GM21447 (cell line): ENCODE data around the gene ADAMTS17.

Source experiments
- ATAC-seq: cut with Tn5 transposase; IDR thresholded peaks from one replicate; pipeline ENCODE4 v1.9.1; 2021; ENCODE audit not compliant: unreplicated experiment

ADAMTS17 gene, protein sequence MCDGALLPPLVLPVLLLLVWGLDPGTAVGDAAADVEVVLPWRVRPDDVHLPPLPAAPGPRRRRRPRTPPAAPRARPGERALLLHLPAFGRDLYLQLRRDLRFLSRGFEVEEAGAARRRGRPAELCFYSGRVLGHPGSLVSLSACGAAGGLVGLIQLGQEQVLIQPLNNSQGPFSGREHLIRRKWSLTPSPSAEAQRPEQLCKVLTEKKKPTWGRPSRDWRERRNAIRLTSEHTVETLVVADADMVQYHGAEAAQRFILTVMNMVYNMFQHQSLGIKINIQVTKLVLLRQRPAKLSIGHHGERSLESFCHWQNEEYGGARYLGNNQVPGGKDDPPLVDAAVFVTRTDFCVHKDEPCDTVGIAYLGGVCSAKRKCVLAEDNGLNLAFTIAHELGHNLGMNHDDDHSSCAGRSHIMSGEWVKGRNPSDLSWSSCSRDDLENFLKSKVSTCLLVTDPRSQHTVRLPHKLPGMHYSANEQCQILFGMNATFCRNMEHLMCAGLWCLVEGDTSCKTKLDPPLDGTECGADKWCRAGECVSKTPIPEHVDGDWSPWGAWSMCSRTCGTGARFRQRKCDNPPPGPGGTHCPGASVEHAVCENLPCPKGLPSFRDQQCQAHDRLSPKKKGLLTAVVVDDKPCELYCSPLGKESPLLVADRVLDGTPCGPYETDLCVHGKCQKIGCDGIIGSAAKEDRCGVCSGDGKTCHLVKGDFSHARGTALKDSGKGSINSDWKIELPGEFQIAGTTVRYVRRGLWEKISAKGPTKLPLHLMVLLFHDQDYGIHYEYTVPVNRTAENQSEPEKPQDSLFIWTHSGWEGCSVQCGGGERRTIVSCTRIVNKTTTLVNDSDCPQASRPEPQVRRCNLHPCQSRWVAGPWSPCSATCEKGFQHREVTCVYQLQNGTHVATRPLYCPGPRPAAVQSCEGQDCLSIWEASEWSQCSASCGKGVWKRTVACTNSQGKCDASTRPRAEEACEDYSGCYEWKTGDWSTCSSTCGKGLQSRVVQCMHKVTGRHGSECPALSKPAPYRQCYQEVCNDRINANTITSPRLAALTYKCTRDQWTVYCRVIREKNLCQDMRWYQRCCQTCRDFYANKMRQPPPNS

DNA sequence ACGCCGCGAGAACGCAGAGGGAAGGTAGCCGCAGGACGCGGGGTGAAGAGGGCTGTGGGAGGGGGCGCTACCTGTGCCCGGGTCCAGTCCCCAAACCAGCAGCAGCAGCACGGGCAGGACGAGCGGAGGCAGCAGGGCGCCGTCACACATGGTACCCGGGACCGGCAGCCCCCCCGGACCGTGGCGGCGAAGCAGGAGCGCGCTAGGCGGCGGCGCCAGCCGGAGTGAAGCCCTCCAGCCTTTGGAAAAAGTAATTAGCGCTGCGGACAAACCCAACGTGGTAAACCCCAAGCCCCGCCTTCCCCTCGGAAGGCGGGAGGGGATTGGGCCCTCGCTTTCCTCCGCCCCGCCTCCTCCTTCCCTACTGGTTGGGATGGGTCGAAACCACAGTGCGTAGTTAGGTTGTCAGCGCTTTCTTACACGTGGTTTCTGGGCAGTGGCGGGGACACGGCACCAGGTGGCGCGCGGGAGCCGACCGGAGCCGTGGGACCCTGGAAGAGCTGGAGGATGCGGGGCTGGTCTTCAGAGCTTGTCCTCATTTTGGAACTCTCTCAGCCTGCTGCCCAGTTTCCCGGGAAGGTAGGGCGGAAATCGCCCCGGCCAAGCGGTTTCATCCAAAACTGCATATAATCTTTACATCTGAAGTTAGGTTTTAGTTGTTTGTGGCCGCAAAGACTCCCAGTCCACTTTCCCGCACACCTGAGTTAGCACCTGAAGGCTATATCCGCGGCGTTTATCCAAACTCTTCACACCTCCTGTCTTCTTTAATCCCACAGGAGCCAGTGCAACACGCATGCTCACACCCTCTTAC, at the start of gene ADAMTS17:
TSS of gene ADAMTS17 (minus strand) at position 226 of the 811 bp plus-strand sequence. CDS start at position 150, 76 bp downstream.
- ATAC-seq = peak; percentile 97

DNA sequence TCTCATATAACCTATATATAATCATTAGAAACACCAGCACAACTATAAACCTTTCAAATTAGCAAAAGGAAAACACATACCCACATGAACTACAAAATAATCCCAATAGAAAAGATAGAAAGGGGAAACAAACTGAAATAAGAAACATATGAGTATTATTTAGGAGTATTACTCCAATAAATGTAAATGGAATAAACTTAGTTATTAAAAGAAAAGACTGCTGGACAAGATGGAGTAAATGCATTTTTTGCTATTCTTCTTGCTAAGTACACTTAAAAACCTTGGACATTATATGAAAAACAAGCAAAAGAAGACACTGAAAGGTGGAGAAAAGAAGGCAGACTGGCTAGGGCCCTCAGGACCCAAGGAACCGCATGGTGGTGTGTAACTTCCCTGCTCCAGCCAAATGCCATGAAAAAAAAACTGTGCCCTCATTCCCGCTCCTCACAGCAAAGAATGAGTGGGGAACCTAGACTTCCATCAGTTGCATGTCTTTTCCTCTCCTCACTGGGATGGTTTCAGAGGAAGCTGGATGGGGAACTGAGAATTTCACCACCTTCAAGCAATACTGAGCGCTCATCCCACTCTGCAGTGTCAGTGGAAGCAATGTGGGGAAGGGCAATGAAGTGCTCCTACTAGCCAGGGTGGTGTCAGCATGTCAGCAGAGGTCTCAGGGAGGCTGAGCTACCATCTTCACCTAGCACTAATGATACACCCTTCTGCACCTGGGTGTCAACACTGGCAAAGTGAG, 43.7 kb upstream of the ADAMTS17 start:
- no peak for ATAC-seq

DNA sequence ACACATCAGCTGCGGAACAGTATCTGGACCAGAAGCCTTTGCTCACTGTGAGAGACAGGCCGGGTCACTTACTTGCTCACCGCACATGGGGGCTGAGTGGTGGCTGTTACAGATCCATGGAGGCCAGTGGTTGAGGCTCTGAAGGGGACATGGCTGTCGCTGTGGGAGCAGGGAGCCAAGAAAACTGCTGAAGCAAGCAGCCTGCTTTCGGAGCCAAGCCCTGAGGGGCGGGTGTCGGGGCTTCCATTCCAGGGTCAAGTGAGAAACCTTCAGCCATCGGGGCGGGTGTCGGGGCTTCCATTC, 42.3 kb upstream of the ADAMTS17 start:
- ATAC-seq = no peak

DNA sequence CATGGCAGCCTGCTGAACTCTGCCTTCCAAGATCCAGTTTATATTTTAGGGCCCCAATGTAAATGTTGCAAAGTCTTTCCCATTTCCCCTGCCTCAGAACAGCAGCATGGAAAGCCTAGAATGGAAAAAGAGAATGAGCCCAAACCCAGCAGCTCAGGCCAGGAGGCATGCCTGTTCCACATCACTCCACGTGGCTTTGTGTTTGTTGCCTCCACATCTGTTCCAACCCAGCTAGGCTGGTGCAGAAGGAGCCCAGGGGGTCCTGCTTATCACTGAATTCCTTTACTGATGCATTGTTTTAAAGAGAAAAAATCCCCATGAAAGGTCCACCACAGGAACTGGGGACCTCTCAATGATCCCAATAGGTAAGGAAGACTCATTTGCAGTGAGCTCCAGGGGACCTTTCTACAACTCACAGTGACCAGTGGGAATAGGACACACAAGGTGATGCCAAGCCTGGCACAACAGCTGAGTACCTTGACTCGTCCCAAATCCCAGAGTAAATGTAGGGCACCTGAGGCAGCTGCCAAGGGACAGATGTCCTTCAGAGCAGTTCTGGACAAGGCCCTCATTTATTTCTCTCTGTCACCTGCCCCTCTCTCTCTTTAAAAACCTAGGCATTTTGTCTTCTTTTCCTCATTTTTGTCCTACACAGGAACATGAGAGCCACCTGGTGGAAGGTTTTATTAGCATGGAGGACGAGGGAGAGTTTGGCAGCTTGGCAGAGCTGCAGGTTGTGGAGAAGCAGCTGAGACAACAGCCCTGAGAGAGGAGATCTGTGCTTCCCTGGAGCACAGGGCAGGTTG, 41.7 kb upstream of the ADAMTS17 start:
- ATAC-seq = no peak

DNA sequence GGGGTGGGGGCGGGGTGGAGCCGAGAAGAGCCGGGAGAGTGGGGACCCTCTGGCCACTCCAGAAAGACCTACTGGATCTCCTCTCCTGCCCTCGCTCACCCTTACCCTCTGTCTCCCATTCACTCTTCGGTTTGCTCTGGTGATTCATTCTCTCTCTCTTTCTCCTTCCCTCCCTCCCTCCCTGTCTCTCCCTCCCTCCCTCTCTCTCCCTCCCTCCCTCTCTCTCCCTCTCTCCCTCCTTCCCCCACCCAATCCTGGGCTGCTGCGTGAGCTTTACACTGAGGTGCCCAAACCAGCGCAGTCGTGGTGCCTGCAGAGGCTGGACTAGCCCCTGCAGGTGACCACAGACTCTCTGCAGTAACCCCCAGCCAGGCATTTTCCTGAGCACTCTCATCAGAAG, 32.2 kb upstream of the ADAMTS17 start:
- ATAC-seq = no peak

DNA sequence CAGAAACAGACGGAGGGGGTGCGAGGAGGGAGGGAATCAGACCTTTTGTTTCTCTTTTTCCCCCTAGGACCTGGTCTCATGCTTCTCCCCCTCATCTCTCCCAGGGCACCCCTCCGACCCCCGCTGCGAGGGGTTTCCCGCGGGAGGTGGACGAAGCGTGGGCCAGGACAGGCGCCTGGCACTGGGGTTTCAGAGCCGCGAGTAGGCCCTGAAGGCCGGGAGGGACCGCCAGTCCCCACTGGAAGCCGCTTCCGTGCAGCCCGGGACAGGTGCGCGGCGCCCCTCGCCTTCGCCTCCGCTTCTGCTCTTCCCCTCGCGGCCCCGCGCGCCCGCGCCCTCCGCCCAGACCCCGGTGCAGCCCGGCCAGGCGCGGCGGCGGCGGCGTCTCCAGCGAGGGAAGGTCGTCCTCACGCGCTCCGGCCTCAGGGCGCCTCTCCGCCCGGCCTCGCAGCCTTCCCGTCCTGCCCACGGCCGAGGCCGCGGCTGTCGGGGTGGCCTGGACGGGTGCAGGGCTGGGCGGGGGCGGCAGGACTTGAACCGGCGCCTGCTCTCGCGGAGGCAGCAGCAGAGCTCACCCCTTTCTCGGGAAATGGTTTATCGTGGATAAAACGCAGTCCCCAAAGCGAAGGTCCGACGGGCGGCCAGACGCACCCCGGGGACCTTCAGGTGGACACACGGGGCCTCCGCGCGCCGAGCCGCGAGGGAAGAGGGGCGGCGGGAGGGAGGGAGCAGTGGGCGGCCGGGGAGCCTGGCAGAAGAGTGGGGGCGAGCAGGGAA, 31.5 kb upstream of the ADAMTS17 start:
- no peak for ATAC-seq

DNA sequence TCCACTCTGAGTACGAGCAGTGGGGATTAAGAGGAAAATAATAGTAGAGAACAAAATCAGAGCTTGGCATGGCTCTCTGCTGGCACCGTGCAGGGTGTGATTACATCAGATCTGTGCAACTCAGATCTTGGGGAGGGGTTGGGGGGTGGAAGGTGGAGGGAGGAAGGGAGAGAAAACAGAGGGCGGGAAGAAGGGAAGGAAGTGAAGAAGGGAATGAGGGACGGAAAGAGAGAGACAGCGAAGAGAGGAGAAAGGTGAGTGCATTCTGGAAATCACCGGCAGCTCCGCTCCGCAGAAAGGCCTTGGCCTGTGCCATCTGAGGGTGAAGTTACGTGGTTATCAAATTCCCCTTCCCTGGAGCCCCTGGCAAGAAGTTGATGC, 31.0 kb upstream of the ADAMTS17 start:
- no peak for ATAC-seq

DNA sequence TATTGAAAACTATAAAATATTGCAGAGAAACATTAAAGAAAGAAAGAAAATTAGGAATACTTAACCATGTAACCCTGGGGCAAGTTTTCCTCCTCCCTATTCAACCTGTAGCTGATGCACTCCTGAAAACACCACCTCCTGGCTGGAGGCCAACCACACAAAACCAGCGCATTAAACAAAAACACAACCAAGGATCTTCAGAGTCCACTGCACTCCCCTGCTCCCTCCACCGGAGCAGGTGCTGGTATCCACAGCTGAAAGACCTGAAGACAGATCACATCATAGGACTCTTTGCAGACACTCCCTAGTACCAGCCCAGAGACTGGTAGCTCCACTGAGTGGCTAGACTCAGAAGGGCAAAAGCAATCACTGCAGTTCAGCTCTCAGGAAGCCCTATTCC, 13.6 kb upstream of the ADAMTS17 start:
- no peak for ATAC-seq

DNA sequence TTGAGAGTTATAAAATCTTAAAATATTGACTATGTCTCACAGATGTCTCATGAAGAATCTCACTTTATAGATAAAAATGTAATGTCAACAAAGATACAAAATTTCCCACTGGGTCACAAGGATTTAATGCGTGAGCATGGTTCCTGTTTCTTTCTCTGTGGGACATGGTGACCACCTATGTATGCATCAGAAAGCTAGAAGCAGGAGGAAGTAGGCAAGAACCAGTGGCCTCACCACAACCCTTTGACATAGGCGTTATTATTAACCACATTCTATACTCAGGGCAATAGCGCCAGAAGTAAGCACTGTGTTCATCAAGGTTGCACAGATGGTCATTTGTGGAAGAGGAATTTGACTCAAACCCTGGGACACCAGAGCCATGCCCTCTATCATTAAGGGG, 11.7 kb upstream of the ADAMTS17 start:
- ATAC-seq = no peak

DNA sequence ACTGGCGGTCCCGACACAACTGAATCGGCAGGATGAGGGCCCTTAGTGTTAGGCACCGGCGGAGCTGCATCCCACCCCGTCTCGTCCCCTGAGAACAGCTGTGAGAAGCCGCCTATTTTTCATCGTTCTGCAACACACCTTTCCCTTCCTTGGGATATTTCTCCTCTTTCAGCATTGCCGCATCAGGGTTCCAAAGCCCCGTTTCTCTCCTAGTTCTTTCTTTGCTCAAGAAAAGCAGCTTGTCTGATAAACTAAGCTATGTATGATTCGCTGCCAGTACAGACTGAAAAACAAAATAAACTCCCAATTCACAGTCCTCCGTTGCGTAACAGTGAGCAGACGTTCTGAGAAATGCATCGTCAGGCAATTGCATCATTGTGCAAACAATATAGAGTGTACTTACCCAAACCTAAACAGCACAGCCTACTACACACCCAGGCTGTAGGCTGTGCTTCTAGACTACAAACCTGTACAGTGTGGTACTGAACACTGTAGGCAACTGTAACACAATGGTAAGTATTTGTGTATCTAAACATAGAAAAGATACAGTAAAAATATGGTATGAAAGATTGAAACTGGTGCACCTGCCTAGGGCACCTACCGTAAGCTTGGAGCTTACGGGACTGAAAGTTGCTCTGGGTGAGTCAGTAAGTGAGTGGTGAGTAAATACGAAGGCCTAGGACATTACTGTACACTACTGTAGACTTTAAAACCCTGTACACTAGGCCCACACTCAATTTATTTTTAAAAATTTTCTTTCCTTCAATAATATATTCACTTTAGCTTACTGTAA, 8.9 kb upstream of the ADAMTS17 start:
- no peak for ATAC-seq

DNA sequence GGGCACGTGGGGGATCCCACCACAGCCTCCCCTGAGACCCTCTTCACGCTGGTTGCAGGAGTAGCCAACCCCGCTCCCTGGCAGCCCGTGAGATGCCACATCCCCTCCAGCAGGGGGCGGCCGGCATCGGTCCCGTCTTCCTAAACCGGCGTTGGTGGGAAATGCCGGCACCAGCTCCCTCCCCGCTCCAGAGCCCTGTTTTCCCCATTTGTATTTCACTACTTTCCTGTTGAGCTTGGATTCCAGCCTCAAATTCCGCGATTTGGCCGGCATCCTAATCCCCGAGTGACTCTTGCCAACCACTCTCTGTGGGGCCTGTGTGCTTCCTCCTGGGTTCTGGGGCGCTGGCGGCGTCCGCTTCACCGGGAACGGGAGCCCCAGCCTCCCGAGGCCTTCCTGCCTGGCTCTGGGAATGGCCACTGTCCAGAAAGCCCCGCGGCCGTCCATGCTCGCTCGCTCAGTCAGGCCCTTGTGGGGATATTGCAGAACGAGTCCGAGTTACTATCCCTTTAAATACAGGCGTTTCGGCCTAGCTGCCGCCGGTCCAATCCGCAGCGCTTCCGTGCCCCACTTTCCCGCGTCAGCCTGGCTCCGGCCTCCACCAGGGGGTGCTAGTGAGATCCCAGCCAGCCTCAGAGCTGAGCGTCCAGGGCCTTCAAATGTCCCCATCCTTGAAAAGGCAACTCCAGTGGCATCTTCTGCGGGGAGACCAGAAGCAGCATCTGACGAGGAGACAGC, 8.1 kb upstream of the ADAMTS17 start:
- ATAC-seq = peak; percentile 98

DNA sequence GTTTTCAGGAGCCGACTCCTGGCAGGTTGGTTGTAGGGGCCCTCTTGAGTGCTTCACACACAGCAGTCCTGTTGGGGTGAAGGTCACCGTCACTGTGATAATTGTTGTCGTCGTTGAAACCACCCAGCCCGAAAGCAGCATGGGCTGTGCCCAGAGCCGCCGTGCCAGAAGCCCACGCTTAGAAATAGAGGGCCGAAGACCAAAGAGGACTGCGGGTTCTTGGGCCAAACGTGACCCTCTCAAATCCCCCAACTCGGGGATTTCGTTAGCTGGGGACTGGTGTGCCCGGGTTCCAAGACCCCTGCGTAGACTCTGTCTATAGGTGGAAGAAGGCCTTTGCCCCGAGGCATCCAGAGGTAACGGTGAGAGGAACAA, 7.5 kb upstream of the ADAMTS17 start:
- no peak for ATAC-seq

DNA sequence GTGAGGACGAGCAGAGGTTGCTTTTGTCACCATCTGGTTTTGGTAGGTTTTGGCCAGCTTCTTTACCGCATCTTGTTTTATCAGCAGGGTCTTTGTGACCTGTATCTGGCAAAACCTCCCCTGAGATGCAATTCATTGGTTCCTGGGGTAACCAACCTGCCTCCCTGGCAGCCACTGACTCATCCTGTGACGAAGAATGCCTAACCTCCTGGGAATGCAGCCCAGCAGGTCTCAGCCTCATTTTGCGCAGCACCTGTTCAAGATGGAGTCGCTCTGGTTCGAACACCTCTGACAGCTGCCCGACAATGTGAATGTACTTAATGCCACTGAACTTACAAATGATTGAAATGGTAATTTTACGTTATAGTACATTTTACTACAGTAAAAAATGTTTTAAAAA, 6.8 kb upstream of the ADAMTS17 start:
- no peak for ATAC-seq

DNA sequence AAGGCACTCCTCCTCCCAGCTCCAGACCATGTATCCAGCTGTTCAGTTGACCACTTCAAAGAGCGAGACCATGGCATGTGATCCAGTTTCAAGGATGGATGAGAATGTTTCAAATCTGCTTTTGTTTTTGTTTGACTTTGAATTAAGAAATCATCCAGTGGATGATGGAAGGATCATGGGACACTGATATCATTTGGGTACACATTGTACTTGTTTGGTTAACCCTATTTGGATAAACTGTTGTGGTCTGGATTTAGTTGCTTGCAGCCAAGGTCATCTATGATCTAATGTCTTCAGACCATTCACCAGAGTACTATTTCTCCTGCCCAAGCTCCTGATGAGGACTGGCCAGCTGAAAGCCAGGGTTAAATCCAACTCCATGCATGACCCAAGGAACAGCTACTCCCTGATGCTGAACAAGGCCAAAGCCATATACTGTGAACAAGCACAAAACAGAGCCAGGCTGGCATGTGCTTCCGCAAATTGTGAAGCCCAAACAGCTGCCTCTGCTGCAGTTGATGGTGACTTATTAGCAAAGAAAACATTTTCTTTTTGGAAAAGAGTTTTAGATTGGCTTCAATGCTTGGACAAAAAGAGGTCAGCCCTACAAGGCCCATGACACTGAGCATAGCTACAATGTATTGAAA, 5.2 kb upstream of the ADAMTS17 start:
- ATAC-seq = no peak

DNA sequence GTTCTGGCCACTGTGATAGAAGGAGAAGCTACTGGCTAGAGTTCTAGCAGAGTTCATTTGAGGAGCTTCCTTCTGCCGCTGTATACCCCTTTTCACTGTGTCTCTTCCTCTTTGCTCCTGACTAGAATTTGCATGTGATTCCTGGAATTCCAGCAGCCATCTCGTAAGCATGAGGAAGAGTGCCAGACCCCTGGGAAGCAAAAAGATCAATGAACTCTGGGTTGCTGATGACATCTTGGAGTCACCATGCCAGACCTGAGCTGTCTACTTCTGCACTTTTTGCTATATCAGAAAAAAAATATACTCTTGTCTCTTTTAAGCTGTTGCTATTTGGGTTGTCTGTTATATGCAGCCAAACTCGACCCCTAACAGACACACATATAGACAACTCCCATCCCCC, 3.7 kb upstream of the ADAMTS17 start:
- ATAC-seq = no peak

DNA sequence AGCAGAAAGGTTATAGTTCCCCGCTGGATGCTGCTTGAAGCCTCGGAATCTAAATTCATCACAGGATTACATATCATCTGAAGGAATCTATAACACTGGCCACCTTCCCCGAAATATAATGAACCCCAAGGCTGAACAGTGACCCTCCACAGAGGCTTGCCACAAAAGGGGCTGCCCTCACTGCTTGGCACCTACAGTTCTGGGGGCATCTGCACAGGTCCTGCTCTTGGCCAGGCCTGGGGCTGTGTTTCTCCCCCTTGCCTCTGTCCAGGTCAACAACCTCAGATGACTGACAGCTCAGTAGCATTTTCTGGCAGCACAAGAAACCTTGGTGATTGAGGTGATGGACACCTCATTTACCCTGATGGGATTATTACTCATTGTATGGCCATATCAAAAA, 1.5 kb upstream of the ADAMTS17 start:
- no peak for ATAC-seq

DNA sequence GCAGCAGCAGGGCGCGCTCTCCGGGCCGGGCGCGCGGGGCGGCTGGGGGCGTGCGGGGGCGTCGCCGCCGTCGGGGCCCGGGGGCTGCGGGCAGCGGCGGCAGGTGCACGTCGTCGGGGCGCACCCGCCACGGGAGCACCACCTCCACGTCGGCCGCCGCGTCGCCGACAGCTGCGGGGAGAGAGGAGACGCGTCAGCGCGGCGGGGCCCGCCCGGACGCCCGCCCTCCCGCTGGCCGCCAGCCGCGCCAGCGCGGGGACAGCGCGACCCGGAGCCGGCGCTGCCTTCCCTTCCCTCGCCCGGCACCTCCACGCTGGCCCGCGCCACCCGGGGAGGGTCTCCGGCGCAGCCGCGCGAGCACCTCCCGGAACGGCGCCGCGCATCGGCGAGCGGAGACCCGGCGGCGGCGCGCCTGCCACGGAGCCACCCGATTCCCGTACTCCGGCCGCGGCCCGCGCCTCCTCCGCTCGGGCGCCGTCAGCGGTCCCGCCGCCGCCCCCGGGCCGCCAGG, 481 bp downstream of the ADAMTS17 start:
- peak; percentile 11 for ATAC-seq
